KBM-7 (cell line): ENCODE results near the gene GABPB1.
A peak's percentile ranks its signal among the peaks of the same experiment; 100 is the strongest.

Experiments used
- DNase-seq: peaks from one replicate; pipeline ENCODE4 v3.0.0-alpha.2; 2015
- in situ Hi-C: fragments of 300-500 bp; cut with MboI; formaldehyde crosslinking; loops from 2 replicates; pipeline ENCODE4 v1.14.3; 2020; ENCODE audit warnings: low sequenced_read_pairs, low pct_unique_long_range_greater_than_20kb, mixed read lengths

The GABPB1 gene

DNA sequence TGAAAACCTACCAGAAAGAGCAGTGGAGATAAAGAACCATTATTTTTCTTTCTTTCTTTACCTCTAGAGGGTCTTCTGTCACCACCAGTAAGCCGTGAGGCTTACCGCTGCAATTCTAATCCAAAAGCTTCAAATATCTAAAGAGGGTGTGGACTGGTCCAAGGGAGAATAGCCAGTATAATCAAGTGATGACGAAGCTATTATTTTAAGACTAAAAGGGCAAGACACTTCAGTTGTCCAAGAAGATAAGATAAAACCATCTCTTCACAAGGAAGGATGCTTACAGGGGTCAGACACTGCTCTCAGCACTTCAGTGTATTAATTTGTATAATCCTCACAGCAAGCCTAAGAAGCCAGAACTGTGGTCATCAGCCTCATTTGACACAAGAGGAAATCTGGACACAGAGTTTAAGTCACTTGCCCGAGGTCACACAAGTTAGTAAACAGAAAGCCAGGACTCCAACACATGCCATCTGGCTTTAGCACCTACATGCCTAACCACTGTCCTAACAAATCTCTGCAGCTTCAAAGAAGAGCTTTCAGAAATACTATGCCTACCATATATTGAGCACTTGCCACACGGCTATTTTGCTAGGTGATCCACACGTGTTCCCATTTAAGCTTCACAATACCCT is 104.1 kb downstream of the GABPB1 start:
- in situ Hi-C loops, result no loop called here
- no peak for DNase-seq

DNA sequence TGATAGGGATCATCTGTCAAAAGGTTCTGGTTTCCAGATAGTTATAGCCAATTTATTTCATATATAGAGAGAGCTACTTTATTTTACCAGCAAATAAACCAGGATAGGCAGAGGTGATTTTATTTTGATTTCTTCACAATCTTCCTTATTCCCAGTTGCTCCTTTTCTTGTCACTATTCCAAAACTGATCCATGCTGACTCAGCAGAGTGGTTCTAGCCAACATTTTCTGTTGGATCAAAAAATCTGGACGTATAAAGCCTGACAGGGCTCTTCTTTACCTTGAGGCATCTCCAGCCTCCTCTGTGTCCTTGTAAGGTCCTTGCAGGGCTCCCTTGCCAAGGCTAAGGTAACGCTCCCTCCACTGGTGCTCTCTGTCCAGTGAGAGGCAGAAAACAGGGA is 105.3 kb downstream of the GABPB1 start:
- in situ Hi-C loops, result no loop called here
- DNase-seq, result no peak

DNA sequence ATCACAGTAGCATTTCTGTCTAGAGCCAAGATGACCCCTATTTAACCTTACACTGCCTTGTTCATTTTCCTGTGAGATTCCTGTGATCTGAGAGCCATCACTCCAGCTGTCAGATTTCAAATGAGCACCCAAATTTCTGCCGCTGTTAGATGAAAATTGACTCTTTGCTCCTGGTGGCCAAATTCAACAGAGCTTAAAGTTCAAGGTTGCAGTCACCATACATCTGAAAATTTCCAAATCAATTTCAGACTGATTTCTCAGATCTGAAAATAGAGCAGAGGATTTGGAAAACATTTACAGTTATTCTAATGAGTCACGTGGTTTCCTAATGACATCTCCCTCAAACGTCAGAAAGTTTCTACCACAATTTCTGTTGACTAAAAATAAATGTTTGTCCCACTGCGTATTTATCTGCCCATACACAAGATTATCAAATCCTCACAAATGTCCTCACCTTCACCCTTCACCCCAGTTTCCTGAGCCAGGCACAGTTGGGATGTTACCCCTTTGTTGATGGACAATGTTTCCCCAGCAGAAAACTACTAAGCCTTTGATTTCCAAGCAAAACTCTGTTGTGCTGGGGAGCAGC is 105.9 kb downstream of the GABPB1 start:
- in situ Hi-C loops, result no loop called here
- no peak for DNase-seq

DNA sequence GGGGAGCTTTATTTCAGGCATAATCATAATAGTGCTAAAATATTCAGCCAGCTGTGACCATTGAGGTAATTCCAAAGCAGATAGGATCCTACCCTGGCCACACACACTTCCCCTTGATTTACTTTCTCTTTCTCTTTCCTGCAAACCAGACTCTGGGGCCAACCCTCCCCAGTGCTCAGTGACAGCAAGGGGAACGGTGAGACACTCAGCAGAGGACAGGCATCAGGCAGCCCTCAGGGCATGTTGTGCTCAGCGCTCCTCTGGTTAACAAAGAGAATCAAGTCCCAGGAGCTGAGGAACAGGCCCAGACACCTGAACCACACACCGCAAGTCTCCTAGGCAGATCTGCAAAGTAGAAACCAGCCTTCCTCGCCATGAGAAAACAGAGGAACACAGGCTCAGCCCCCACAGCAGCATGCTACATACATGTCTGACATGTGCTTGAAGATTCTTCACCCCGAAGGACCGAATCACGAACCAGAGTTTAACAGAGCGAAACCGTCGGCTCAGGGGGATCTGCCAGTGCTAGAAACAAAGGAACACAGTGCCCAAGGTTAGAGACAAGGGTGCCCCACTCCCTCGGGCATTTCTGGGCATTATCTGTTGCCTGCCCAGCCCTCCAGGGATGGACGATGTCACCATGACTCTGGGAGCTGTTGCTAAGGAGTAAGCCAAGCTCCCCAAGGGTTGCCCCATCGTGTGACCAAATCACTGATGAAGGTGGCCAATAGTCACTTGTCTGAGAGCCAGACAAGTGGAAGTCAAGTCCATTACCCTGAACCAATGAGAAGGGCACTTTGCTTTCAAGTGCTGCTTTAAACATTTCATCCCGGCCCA is 107.0 kb downstream of the GABPB1 start:
- DNase-seq, result peak; percentile 77
- in situ Hi-C loops, result no loop called here

DNA sequence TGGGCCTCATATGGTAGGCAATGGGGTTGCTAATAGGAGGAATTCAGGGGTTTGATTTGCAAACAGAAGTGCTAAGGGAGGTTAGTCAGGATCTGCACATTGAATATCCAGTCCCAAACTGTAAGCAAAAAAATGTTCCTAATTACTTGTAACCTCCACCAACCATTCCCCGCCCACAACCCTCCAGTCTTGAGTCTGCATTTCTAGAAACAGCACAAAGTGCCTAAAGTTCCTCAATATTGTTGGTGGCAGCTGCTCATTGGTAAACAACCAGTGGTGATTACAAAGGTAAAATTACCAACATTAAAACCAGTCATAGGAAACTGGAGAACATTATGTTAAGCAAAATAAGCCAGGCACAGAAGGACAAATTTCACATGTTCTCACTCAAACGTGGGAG is 108.4 kb downstream of the GABPB1 start:
- in situ Hi-C loops, result no loop called here
- no peak for DNase-seq

DNA sequence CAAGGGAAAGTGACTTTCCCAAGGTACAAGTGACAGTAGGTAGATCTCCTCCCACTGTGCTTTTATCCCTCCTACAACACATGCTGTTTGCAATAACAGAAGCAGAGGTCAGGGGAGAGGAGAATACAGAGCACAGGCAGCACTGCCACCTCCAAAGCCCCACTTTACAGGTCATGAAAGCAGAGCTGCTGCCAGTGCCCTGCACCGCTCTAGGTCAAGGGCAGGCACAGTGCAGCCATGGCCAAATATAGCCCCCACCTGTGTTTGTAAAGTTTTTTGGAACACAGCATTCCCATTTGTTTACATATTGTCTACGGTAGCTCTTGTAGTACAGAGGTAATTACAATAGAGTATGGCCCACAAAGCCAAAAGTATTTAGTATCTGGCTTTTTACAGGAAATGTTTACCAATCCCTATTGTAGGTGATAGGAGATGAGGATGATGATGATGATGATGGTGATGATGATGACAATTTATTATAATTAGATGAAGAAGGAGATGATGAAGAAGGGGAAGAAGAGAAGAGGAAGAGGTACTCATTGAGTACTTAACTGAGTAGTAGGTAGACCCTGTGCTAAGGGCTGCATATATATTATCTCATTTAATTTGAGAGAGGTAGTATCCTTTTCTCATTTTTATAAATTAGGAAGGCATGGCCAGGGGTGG is 109.9 kb downstream of the GABPB1 start:
- in situ Hi-C loops, result no loop called here
- DNase-seq, result no peak

DNA sequence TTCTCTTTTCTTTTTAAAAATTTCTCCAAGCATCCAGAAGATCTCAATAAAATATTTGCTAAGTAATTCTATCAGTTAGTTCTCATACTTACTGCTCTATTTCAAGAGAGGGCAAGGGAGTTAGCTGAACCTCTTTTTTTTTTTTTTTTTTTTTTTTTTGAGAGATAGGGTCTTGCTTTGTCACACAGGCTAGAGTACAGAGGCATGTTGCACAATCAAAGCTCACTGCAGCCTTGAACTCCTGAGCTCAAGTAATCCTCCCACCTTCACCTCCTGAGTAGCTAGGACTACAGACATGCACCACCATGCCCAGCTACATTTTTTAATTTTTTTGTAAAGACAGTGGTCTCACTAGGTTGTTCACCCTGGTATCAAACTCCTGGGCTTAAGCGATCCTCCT is 110.8 kb downstream of the GABPB1 start:
- in situ Hi-C loops, result no loop called here
- no peak for DNase-seq

DNA sequence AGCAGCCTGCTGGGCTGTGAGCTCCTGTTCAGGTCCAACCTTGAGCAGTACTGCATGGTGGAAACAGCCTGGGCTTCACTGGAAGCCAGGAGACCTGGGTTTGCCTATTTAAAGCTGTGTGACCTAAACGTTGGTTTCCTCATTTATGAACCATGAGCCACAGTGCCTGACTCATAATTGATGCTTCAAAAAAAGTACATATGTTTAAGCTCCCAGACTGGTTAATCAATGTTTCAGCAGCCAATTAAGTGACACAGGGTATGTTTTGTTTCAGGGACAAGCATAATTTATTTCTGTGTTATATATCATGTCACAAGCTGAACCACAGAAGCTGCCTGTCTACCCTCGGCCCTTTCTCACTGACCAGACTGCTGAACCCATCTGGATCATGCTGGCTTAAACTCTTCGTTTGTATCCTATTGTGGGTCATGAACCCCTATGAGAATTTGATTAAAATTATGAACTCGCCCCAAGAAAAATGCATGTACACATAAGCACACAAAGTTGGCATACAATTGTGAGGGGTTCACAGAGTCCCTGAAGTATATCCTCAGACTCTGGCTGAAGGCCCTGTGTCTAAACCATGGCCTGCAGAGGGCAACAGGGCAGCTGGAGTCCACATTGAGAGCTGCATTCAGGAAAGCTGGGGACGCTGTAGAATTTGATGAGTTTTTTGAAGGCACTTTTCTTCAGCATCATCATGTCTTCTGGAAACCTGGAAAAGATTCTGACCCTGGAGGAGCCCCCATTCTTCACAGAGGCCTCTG is 113.1 kb downstream of the GABPB1 start:
- DNase-seq, result no peak
- in situ Hi-C loops, result no loop called here

DNA sequence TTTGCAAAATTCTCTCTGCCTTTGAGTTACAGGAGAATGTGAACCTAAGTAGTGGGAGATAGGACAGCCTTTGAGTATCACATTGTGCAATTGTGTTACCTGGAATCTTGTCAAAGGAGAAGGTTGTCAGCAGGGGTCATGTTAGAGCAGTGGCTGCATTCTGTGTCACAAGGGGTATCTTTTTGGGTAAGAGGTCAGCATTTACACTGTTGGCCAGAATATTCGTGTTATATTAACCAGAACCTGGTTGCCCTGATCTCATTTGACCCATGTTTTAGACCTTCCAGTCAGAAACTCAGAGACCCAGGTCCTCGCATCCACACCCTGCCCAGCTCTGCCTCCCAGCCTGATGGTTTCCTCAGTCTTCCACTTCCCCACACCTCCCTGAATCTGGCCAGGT is 116.7 kb downstream of the GABPB1 start:
- in situ Hi-C loops, result no loop called here
- no peak for DNase-seq

DNA sequence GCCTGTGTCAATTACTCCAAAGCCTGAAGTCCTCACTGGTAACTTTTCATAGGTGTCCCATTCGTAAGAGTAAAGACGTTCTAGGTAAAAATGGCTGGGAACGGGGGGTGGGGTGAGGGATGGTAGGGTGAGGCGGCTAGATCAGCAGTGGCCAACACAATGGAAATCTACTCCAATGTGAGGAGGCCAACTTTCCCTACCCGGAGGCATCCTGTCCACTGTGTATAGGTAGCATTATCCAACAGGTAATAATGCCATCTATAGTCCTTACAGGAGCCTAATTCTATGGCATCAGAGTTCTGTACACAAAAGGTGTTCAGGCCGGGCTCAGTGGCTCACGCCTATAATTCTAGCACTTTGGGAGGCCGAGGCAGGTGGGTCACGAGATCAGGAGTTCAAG is 118.6 kb downstream of the GABPB1 start:
- in situ Hi-C loops, result no loop called here
- DNase-seq, result no peak

DNA sequence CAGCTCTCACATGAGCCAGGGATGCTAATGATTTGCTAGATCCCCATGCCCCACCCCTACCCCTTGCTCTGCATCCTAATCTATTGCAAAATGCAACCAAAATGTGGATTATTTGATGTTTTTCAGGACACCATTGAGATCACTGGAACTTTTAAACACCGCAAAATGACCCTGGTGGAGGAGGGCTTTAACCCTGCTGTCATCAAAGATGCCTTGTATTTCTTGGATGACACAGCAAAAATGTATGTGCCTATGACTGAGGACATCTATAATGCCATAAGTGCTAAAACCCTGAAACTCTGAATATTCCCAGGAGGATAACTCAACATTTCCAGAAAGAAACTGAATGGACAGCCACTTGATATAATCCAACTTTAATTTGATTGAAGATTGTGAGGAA is 119.2 kb downstream of the GABPB1 start:
- in situ Hi-C loops, result no loop called here
- DNase-seq, result no peak

DNA sequence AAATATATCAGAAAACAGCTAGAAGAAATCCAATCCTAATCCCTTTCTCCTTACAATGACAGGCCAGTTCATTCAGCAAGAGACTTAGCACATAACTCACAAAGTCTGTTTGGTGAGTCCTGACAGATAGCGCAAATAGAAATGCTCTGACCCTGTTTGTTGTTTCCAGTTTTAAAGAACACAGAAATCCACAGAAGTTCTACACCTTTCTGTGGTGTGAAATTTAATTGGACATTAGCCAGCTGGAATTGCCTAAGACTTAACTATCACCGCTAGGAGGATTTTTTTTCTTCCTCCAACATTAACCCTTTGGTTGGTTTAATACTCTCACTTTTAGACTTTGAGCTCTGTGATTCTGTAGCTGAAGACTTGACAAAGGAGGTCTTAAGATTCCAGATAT is 120.2 kb downstream of the GABPB1 start:
- DNase-seq, result no peak
- in situ Hi-C loops, result no loop called here

DNA sequence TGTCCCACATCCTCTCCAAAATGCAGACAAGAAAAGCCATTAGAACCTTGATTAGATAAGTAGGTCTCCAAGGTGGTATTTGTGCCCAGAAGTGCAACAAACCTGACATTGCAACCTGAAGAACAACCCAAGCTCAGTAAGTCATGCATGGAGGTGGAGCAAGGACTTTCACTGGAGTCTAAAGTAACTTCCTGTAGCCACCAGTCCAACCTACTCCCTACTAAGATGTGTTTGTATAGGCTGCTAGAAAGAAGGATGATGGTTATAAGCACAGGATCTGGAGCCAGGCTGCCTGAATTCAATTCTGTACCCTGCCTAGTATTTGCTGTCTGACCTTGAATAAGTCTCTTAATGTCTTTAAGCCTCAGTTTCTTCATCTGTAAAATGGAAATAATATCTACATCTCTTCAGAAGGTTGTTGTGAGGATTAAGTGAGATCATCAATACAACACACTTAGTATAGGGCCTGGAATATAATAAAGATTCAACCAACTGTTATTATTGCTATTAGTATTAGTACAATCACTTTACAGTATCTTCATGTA is 121.7 kb downstream of the GABPB1 start:
- no peak for DNase-seq
- in situ Hi-C loops, result no loop called here

DNA sequence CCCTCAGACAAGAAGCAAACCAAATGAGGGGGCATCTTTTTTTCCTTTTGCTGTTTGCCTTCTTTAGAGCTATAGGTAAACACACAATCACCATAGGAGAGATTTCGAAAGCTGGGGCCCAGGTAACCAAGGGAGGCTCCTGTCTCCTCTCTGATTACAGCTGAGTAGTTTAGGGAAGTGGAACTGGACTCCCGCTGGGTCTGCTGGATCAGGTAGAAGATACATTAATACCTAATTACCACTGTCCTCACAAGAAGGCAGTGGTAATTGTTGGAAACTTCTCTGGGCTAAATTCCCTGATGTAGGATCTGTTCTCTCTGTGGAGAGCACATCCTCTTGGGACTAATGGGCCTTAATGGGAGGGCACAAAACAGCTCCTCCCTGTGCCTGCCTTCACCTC is 122.2 kb downstream of the GABPB1 start:
- DNase-seq, result no peak
- in situ Hi-C loops, result no loop called here

DNA sequence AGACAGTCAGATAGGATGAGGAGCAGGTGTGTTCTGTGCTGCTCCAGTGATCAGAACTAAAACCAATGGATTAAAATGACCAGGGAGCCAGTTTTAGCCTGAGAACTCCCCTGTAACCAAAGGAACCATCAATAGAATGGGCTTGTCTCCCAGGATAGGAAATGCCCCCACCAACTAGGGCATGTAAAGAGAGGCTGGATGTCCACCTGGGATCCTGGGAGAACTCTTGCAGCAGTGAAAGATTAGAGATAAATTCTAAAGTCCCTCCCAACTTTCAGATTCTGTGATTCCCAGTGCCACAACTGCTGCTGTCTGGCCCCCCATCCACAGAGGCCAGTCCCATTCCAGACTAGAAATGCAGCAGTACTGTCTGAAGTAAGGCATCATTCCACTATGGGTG is 123.2 kb downstream of the GABPB1 start:
- in situ Hi-C loops, result no loop called here
- no peak for DNase-seq

DNA sequence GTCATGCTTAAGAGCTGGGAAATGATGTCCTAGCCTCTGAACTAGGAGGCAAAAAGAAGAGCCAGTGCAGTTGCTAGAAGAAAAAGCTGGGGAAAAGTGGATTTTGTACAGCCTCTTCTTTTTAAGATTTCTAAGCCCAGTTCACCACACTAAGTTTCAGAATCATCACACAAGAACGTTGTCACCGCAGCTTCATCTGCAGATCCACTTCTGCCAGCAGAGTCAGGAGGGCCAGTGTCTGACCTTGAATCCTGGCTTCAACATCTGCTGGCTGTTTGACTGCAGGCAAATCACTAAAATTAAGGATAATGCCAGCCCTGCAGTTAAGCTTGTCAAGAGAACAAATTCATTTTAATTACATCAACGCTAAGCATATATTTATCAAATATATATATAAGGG is 125.7 kb downstream of the GABPB1 start:
- DNase-seq, result no peak
- in situ Hi-C loops, result no loop called here

DNA sequence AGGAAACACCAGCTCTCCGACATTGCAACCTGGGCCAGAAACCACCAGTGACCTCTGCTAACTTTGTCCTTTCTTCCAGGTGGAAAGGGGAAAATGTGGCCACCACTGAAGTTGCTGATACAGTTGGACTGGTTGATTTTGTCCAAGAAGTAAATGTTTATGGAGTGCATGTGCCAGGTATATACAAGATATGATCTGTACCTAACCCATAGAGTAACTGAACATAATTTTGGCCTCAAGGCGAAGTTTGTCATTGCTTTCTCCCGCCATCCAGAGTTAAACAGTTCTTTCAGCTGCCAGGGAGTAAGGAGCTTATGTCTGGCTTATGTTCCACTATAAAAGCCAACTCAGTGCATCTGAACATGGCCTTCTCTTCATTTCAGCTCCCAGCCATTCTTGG is 126.1 kb downstream of the GABPB1 start:
- in situ Hi-C loops, result no loop called here
- no peak for DNase-seq

DNA sequence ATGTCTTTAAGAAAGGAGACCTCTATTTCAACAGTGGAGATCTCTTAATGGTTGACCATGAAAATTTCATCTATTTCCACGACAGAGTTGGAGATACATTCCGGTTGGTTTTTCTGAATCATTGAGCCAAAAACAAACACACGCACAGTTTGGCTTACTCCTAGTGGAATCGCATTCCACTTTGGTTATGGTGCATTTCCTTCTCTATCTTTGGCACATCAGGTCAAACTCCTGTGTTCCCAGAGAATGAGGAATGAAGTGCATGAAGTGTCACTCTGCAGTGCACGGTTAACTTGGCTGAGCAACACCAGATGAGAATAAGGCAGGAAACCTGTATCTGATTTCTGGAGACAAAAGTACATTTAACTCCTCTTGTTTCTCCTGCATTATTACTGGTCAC is 127.9 kb downstream of the GABPB1 start:
- in situ Hi-C loops, result no loop called here
- DNase-seq, result no peak

DNA sequence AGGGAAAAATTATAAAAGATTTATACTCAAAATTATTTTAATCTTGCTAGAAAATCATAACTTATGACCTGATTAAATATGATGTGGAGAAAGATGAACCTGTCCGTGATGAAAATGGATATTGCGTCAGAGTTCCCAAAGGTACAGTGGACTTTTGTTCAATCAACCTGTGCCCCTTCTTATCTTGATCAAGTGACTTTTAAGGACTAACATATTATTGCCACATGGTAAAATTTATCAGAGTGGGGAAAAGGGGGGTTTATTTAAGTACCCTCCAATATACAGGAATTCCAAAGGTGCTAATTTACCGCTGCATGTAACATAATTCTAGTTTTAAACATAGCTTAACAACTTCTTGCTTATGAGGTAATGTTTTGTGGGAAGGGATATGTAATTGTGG is 129.1 kb downstream of the GABPB1 start:
- no peak for DNase-seq
- in situ Hi-C loops, result no loop called here
